Parathyroid adenoma (tissue), 2 donors: Measurements from ENCODE around the gene ARMC2.

ENCODE experiments used
- H2AFZ ChIP-seq: fragments of 300-600 bp; sonication (generic); one replicate; pipeline ENCODE4 v1.7.0; 2017; ENCODE audit warnings: antibody characterized with exemption, mild to moderate bottlenecking
- H3K27ac ChIP-seq: fragments of 300-600 bp; sonication (generic); one replicate; pipeline ENCODE4 v1.7.0; 2017
- H3K27me3 ChIP-seq: fragments of 300-600 bp; sonication (generic); one replicate; pipeline ENCODE4 v1.7.0; 2017; ENCODE audit warnings: low read length; ENCODE audit not compliant: control insufficient read depth, insufficient read depth
- H3K36me3 ChIP-seq: fragments of 300-600 bp; sonication (generic); one replicate; pipeline ENCODE4 v1.7.0; 2017; ENCODE audit warnings: low read length; ENCODE audit not compliant: control insufficient read depth, insufficient read depth
- H3K4me1 ChIP-seq: fragments of 300-600 bp; sonication (generic); one replicate; pipeline ENCODE4 v1.7.0; 2017; ENCODE audit warnings: control low read depth
- H3K4me2 ChIP-seq: fragments of 300-600 bp; sonication (generic); one replicate; pipeline ENCODE4 v1.7.0; 2017; ENCODE audit warnings: low read length
- H3K4me3 ChIP-seq: fragments of 300-600 bp; sonication (generic); one replicate; pipeline ENCODE4 v1.7.0; 2017; ENCODE audit warnings: low read depth, low read length
- H3K79me2 ChIP-seq: fragments of 300-600 bp; sonication (generic); one replicate; pipeline ENCODE4 v1.7.0; 2017; ENCODE audit warnings: control low read depth
- H3K9ac ChIP-seq: fragments of 300-600 bp; sonication (generic); one replicate; pipeline ENCODE4 v1.7.0; 2017; ENCODE audit warnings: mild to moderate bottlenecking
- H3K9me3 ChIP-seq: fragments of 300-600 bp; sonication (generic); one replicate; pipeline ENCODE4 v1.7.0; 2017; ENCODE audit warnings: low read length; ENCODE audit not compliant: control insufficient read depth
- CTCF ChIP-seq: fragments of 300-600 bp; sonication (generic); IDR thresholded peaks from one replicate; pipeline ENCODE4 v1.7.0; 2017; ENCODE audit warnings: antibody characterized with exemption, mild to moderate bottlenecking
- donor health status: primary hyperparathyroidism.

Gene ARMC2

DNA sequence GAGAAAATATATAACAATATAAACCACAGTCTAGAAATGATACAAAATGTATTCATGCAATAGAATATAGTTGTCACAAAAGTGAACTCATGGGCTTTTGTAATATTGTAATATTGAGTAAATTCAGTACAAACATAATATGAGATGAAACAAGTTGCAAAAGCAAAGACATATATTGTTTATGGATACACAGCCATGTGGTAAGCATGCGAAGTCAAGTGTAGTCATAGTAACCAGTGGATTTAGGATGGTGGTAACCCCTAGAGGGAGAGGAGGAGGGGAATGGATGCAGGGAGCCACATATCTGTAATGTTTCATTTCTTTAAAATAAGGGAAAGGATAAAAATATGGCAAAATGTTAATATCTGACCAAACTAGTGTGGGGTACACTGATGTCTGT is 47.3 kb downstream of the ARMC2 start:
- Histone ChIP-seq H3K9me3 (no peaks in the 10 kb centered on the region), H3K36me3 (no peaks in the 10 kb centered on the region), H3K4me2 (no peak overlapping the region), H2AFZ (no peak overlapping the region), H3K4me3 (no peak overlapping the region), H3K27me3 (no peaks in the 10 kb centered on the region), H3K79me2 (no peaks in the 10 kb centered on the region), H3K4me1 (peaks cover 3% of the 10 kb centered on the region), H3K27ac (no peak overlapping the region), H3K9ac (no peak overlapping the region)
- TF ChIP-seq CTCF = no peak

DNA sequence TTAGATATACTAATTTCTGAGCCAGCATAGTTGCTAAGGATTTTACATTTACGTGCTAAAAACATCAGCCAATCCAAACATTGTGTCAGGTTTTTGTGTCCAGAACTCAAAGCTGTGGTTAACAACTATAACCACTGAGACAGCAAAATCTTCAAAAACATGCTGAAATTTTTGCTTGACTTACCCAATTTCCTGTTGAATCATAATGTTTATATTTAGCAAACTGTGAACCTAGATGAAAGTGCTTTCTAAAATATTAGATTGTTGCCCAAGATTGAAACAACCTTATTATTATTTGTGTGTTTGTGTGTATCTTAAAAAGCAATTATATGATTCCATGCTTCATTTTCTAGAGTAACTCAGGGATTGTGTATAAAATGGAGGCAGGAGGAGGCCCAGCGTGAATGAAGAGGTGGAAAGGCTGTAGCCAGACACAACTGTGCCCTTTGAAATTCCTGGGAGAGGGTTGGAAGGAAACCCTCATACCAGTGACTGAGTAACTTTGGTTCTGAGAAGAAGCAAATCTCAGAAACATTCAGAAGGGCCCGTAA is 48.0 kb downstream of the ARMC2 start:
- no peak overlapping the region for H3K4me3 ChIP-seq

GRCh38 chr6:108897371-108897770 is 49.1 kb downstream of the ARMC2 start:
- peaks cover 3% of the 10 kb centered on the region for H3K4me1 ChIP-seq
- no peak for TF ChIP-seq CTCF
- H3K79me2 ChIP-seq = no peaks in the 10 kb centered on the region
- no peaks in the 10 kb centered on the region for H3K9me3 ChIP-seq
- no peak overlapping the region for H3K4me3 ChIP-seq
- no peaks in the 10 kb centered on the region for H3K36me3 ChIP-seq
- peak overlapping the region; percentile 5 for H2AFZ ChIP-seq
- H3K9ac ChIP-seq = no peak overlapping the region
- H3K4me2 ChIP-seq = no peak overlapping the region
- no peaks in the 10 kb centered on the region for H3K27me3 ChIP-seq
- no peak overlapping the region for H3K27ac ChIP-seq

More for the DNA sequence above, 48.0 kb downstream of the ARMC2 start:
- Histone ChIP-seq H3K4me2 (peak overlapping the region; percentile 22), H3K27ac (peak overlapping the region; percentile 45), H3K36me3 (no peaks in the 10 kb centered on the region), H3K9ac (no peak overlapping the region), H3K79me2 (no peaks in the 10 kb centered on the region), H3K9me3 (no peaks in the 10 kb centered on the region), H2AFZ (peak overlapping the region; percentile 44), H3K4me1 (peaks cover 3% of the 10 kb centered on the region), H3K27me3 (no peaks in the 10 kb centered on the region)
- TF ChIP-seq CTCF = no peak

GRCh38 chr6:108902382-108902792 is 54.2 kb downstream of the ARMC2 start:
- Histone ChIP-seq H3K4me3 (no peak overlapping the region), H3K27ac (no peak overlapping the region), H3K4me2 (no peak overlapping the region), H3K27me3 (no peaks in the 10 kb centered on the region), H3K4me1 (no peaks in the 10 kb centered on the region), H3K36me3 (no peaks in the 10 kb centered on the region), H3K9me3 (no peaks in the 10 kb centered on the region), H2AFZ (no peak overlapping the region), H3K79me2 (no peaks in the 10 kb centered on the region), H3K9ac (no peak overlapping the region)
- TF ChIP-seq CTCF = no peak

GRCh38 chr6:108903796-108904195 is 55.6 kb downstream of the ARMC2 start:
- no peaks in the 10 kb centered on the region for H3K79me2 ChIP-seq
- no peak overlapping the region for H3K9ac ChIP-seq
- TF ChIP-seq CTCF = no peak
- H3K4me2 ChIP-seq = no peak overlapping the region
- no peak overlapping the region for H3K4me3 ChIP-seq
- no peaks in the 10 kb centered on the region for H3K27me3 ChIP-seq
- H3K36me3 ChIP-seq = no peaks in the 10 kb centered on the region
- no peak overlapping the region for H3K27ac ChIP-seq
- H2AFZ ChIP-seq = no peak overlapping the region
- no peaks in the 10 kb centered on the region for H3K9me3 ChIP-seq
- H3K4me1 ChIP-seq = no peaks in the 10 kb centered on the region
